Body of pancreas (tissue), 4 donors: ENCODE measurements around the gene UQCRC2.

Source experiments
- POLR2A ChIP-seq, 3 donors: fragments of 450-650 bp; IDR thresholded peaks; one replicate each; pipeline ENCODE4 v1.6.1; 2016; ENCODE audit warnings: antibody characterized with exemption in 3 of 3, mild to moderate bottlenecking in 2 of 3
- TF ChIP-seq, protein P1 (sequence below), 7 experiments: fragments of 450-650 bp in 4 of 7; fragments of 200-600 bp in 3 of 7; sonication (generic) in 3 of 7; IDR thresholded peaks; one replicate each; pipeline ENCODE4 v1.5.1; 2016 to 2019; ENCODE audit warnings: antibody characterized with exemption in 7 of 7

DNA sequence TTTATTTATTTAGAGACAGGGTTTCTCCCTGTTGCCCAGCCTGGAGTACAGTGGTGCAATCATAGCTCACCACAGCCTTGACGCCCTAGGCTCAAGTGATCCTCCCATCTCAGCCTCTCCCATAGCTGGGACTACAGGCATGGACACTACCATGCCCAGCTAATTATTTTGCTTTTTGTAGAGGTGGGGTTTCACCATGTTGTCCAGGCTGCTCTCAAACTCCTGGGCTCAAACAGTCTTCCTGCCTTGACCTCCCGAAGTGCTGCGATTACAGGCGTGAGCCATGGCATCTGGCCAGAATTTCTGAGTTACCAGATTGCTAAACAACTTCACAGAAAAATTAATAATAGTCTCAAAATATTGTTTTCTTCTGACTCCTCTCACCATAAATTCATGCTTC lies 76.5 kb downstream of the UQCRC2 start:
- TF ChIP-seq, protein P1, sequence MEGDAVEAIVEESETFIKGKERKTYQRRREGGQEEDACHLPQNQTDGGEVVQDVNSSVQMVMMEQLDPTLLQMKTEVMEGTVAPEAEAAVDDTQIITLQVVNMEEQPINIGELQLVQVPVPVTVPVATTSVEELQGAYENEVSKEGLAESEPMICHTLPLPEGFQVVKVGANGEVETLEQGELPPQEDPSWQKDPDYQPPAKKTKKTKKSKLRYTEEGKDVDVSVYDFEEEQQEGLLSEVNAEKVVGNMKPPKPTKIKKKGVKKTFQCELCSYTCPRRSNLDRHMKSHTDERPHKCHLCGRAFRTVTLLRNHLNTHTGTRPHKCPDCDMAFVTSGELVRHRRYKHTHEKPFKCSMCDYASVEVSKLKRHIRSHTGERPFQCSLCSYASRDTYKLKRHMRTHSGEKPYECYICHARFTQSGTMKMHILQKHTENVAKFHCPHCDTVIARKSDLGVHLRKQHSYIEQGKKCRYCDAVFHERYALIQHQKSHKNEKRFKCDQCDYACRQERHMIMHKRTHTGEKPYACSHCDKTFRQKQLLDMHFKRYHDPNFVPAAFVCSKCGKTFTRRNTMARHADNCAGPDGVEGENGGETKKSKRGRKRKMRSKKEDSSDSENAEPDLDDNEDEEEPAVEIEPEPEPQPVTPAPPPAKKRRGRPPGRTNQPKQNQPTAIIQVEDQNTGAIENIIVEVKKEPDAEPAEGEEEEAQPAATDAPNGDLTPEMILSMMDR (IDR thresholded peaks at IDR 0.05), result no peak
- TF ChIP-seq POLR2A (IDR thresholded peaks at IDR 0.05), result no peak
